ENCODE results near the gene AP2M1. TPM values are rescaled to one million over a fixed set of nuclear protein-coding genes. Genes with fewer than 3 reads are reported as not detected.

Gene AP2M1
- total and polyA plus RNA-seq, 5 donors = 271 to 340 (median 330) TPM

Other genes starting within 250 kb of the AP2M1 start
- 10 to 100 TPM; 43.5 to 60.7 (median 52.7) TPM for gene ABCC5, start 157.0 kb upstream of the AP2M1 start, total RNA-seq
- gene ABCC5, start 157.0 kb upstream of the AP2M1 start, polyA plus RNA-seq = 28.9 TPM
- not detected for gene HTR3D, start 143.1 kb upstream of the AP2M1 start, total RNA-seq
- gene HTR3D, start 143.1 kb upstream of the AP2M1 start, polyA plus RNA-seq = not detected
- not detected for gene HTR3C, start 121.8 kb upstream of the AP2M1 start, total RNA-seq
- gene HTR3C, start 121.8 kb upstream of the AP2M1 start, polyA plus RNA-seq = not detected
- not detected for gene HTR3E, start 77.8 kb upstream of the AP2M1 start, total RNA-seq
- gene HTR3E, start 77.8 kb upstream of the AP2M1 start, polyA plus RNA-seq = not detected
- gene EIF2B5, start 39.5 kb upstream of the AP2M1 start, total RNA-seq = 10 to 100 TPM; 30.8 to 34.5 (median 33.0) TPM
- 28.3 TPM for gene EIF2B5, start 39.5 kb upstream of the AP2M1 start, polyA plus RNA-seq
- 10 to 100 TPM; 61.1 to 67.4 (median 65.3) TPM for gene DVL3, start 19.5 kb upstream of the AP2M1 start, total RNA-seq
- 39.8 TPM for gene DVL3, start 19.5 kb upstream of the AP2M1 start, polyA plus RNA-seq
- gene ABCF3, start 11.3 kb downstream of the AP2M1 start, total RNA-seq = 10 to 100 TPM; 59.2 to 72.9 (median 63.5) TPM
- 50.9 TPM for gene ABCF3, start 11.3 kb downstream of the AP2M1 start, polyA plus RNA-seq
- gene VWA5B2, start 54.7 kb downstream of the AP2M1 start, total RNA-seq = not detected
- gene VWA5B2, start 54.7 kb downstream of the AP2M1 start, polyA plus RNA-seq = 0.07 TPM
- gene ALG3, start 74.1 kb downstream of the AP2M1 start, total RNA-seq = 10 to 100 TPM; 17.3 to 23.3 (median 21.6) TPM
- 19.3 TPM for gene ALG3, start 74.1 kb downstream of the AP2M1 start, polyA plus RNA-seq
- 1 to 10 TPM; 1.1 to 1.8 (median 1.3) TPM for gene EEF1AKMT4, start 74.8 kb downstream of the AP2M1 start, total RNA-seq
- gene EEF1AKMT4, start 74.8 kb downstream of the AP2M1 start, polyA plus RNA-seq = 1.7 TPM
- gene CAMK2N2, start 86.7 kb downstream of the AP2M1 start, total RNA-seq = under 1 TPM in 1 of 4 donors, not detected in 3; 0.50 TPM
- 0.07 TPM for gene CAMK2N2, start 86.7 kb downstream of the AP2M1 start, polyA plus RNA-seq
- gene ECE2, start 101.2 kb downstream of the AP2M1 start, total RNA-seq = 1 to 10 TPM; 1.2 to 6.6 (median 3.6) TPM
- gene ECE2, start 101.2 kb downstream of the AP2M1 start, polyA plus RNA-seq = 2.6 TPM
- gene PSMD2, start 124.4 kb downstream of the AP2M1 start, total RNA-seq = 100 to 1,000 TPM; 198 to 230 (median 227) TPM
- 161 TPM for gene PSMD2, start 124.4 kb downstream of the AP2M1 start, polyA plus RNA-seq
- 100 to 1,000 TPM; 215 to 301 (median 245) TPM for gene EIF4G1, start 139.8 kb downstream of the AP2M1 start, total RNA-seq
- 203 TPM for gene EIF4G1, start 139.8 kb downstream of the AP2M1 start, polyA plus RNA-seq
- 10 to 100 TPM; 26.5 to 41.1 (median 33.6) TPM for gene FAM131A, start 162.7 kb downstream of the AP2M1 start, total RNA-seq
- gene FAM131A, start 162.7 kb downstream of the AP2M1 start, polyA plus RNA-seq = 34.3 TPM
- 1 to 10 TPM; 2.0 to 4.9 (median 3.6) TPM for gene CLCN2, start 186.8 kb downstream of the AP2M1 start, total RNA-seq
- gene CLCN2, start 186.8 kb downstream of the AP2M1 start, polyA plus RNA-seq = 2.7 TPM
- gene POLR2H, start 186.9 kb downstream of the AP2M1 start, total RNA-seq = 10 to 100 TPM; 24.4 to 32.9 (median 30.1) TPM
- gene POLR2H, start 186.9 kb downstream of the AP2M1 start, polyA plus RNA-seq = 37.6 TPM
- under 1 TPM; 0.23 to 0.47 (median 0.29) TPM for gene THPO, start 203.4 kb downstream of the AP2M1 start, total RNA-seq
- 0.34 TPM for gene THPO, start 203.4 kb downstream of the AP2M1 start, polyA plus RNA-seq
- 10 to 100 TPM in 3 of 4 donors, 1 to 10 TPM in 1; 8.6 to 11.3 (median 10.4) TPM for gene CHRD, start 205.2 kb downstream of the AP2M1 start, total RNA-seq
- gene CHRD, start 205.2 kb downstream of the AP2M1 start, polyA plus RNA-seq = 12.1 TPM